ENCODE data around the gene TBC1D10A.

GRCh38 chr22:30336752-30337460 is 10.2 kb upstream of the TBC1D10A start:
- TF ChIP-seq MEIS1 (CRISPR knock-in tag; IDR thresholded peaks at IDR 0.05; ENCODE audit: borderline replicate concordance) (no peak), CTCF (tag by site-specific recombination; IDR thresholded peaks at IDR 0.05) (no peak), ZNF10 (tag by site-specific recombination; IDR thresholded peaks at IDR 0.05) (no peak), ZNF341 (tag by site-specific recombination; IDR thresholded peaks at IDR 0.05; ENCODE audit: low read depth) (no peak), ZNF174 (tag by site-specific recombination; IDR thresholded peaks at IDR 0.05) (no peak), PRDM2 (tag by site-specific recombination; IDR thresholded peaks at IDR 0.05; ENCODE audit: borderline replicate concordance) (no peak), ZNF664 (tag by site-specific recombination; IDR thresholded peaks at IDR 0.05) (no peak), ATF2 (tag by site-specific recombination; IDR thresholded peaks at IDR 0.05; ENCODE audit: low read depth) (no peak), ZNF837 (tag by site-specific recombination; IDR thresholded peaks at IDR 0.05) (no peak), ZNF513 (tag by site-specific recombination; IDR thresholded peaks at IDR 0.05) (no peak), ZEB2 (tag by site-specific recombination; IDR thresholded peaks at IDR 0.05) (no peak)
